Ishikawa (cell line): Measurements from ENCODE around the gene SIGLEC1.

Experiments used
- CEBPB ChIP-seq: IDR thresholded peaks from 2 replicates; pipeline ENCODE4 v1.6.1; 2012
- CREB1 ChIP-seq: IDR thresholded peaks from 2 replicates; pipeline ENCODE4 v1.6.1; 2012; ENCODE audit warnings: low read depth
- EGR1 ChIP-seq: IDR thresholded peaks from 2 replicates; pipeline ENCODE4 v1.6.1; 2012
- EP300 ChIP-seq: IDR thresholded peaks from 2 replicates; pipeline ENCODE4 v1.6.1; 2012; ENCODE audit warnings: borderline replicate concordance
- FOXM1 ChIP-seq: IDR thresholded peaks from 2 replicates; pipeline ENCODE4 v1.6.1; 2012; ENCODE audit warnings: low read depth, borderline replicate concordance
- NFIC ChIP-seq: IDR thresholded peaks from 2 replicates; pipeline ENCODE4 v1.6.1; 2012
- RAD21 ChIP-seq: IDR thresholded peaks from 2 replicates; pipeline ENCODE4 v1.6.1; 2012; ENCODE audit warnings: low read depth
- REST ChIP-seq: IDR thresholded peaks from 2 replicates; pipeline ENCODE4 v1.6.1; 2012; ENCODE audit warnings: low read depth, mild to moderate bottlenecking
- TAF1 ChIP-seq: IDR thresholded peaks from 2 replicates; pipeline ENCODE4 v1.6.1; 2012; ENCODE audit warnings: low read depth, mild to moderate bottlenecking
- TCF12 ChIP-seq: IDR thresholded peaks from 2 replicates; pipeline ENCODE4 v1.6.1; 2012; ENCODE audit warnings: low read depth
- TEAD4 ChIP-seq: IDR thresholded peaks from 2 replicates; pipeline ENCODE4 v1.6.1; 2012
- YY1 ChIP-seq: IDR thresholded peaks from 2 replicates; pipeline ENCODE4 v1.6.1; 2012; ENCODE audit warnings: low read depth
- ZBTB7A ChIP-seq: IDR thresholded peaks from 2 replicates; pipeline ENCODE4 v1.6.1; 2012; ENCODE audit warnings: low read depth
- TF ChIP-seq, protein P1 (sequence below): IDR thresholded peaks from 2 replicates; pipeline ENCODE4 v1.6.1; 2012
- TF ChIP-seq, protein P2 (sequence below): IDR thresholded peaks from 2 replicates; pipeline ENCODE4 v1.6.1; 2012

Gene SIGLEC1

GRCh38 chr20:3741836-3742458 lies 29.5 kb upstream of the SIGLEC1 start:
- TF ChIP-seq FOXM1 (no peak), TCF12 (no peak), CEBPB (no peak), NFIC (no peak), YY1 (no peak), TEAD4 (no peak), RAD21 (no peak), EP300 (no peak), REST (no peak), EGR1 (no peak)
- TF ChIP-seq, protein P1, sequence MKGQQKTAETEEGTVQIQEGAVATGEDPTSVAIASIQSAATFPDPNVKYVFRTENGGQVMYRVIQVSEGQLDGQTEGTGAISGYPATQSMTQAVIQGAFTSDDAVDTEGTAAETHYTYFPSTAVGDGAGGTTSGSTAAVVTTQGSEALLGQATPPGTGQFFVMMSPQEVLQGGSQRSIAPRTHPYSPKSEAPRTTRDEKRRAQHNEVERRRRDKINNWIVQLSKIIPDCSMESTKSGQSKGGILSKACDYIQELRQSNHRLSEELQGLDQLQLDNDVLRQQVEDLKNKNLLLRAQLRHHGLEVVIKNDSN = no peak

DNA sequence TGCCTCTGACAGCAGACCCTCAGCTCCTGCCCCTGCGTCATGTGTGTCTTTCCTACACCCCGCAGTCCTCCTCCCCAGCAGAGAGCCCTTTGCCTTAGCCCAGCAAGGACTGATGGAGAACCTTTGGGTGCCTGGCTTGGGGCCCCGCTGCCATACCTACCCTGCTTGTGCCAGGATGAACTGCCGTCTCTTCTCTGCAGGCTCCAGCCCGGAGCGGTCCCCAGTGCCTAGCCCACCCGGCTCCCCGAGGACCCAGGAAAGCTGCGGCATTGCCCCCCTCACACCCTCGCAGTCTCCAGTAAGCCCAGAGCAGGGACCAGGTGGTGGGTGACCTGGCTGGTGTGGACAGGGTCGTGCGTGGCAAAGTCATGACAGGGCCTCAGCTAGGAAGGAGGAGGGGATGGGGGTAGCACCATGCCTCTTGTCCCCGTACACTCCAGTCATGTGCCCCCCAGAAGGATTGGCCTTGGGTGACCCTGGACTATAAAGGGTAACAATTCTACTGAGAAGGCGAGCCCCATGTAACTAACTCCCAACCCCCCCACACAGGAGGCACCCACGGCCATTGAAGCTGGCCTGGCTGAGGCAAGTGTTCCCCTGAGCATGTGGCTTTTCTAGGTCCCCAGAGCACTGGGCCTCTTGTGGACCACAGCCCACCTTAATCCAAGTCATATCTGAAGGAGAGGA lies 28.4 kb upstream of the SIGLEC1 start:
- TF ChIP-seq CEBPB = no peak
- TF ChIP-seq RAD21 = no peak
- no peak for TF ChIP-seq CREB1
- no peak for TF ChIP-seq ZBTB7A
- TF ChIP-seq TAF1 = no peak
- TF ChIP-seq YY1 = no peak
- TF ChIP-seq TEAD4 = no peak
- TF ChIP-seq EP300 = no peak
- no peak for TF ChIP-seq EGR1
- TF ChIP-seq, protein P1 = no peak

DNA sequence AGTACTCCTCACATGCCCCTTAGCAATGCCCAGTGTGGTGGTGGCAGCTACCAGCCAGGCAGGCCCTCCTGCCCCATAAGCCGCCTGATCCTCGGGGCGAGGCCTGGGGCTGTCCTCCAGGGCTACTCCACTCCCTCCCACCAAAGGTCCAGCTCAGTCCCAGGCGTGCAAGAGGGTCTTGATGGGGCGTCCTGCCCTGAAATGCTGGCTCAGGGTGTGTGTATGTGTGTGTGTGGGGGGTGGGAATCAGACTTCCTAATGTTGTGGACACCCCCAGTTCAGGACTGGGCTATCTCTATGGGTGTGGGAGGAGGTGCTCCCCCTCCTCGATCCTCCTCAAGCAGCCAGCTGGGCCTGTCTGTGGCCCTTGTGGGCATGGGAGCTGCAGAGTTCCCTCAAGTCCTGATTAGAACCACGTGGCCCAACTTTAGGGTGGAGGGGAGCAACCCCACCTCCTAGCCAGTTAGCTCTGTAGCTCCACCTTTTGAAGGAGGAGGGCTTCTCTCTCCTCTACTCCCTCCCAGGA lies 27.6 kb upstream of the SIGLEC1 start:
- TF ChIP-seq NFIC (no peak), TAF1 (no peak), EP300 (no peak), EGR1 (no peak), RAD21 (no peak), CREB1 (no peak), CEBPB (no peak), TCF12 (no peak), FOXM1 (no peak), ZBTB7A (no peak), REST (no peak), YY1 (no peak)
- TF ChIP-seq, protein P2, sequence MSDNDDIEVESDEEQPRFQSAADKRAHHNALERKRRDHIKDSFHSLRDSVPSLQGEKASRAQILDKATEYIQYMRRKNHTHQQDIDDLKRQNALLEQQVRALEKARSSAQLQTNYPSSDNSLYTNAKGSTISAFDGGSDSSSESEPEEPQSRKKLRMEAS = no peak
- TF ChIP-seq, protein P1 = no peak

- TF ChIP-seq TCF12 (no peak), ZBTB7A (no peak), TEAD4 (no peak)
These were observed 26.9 kb upstream of the SIGLEC1 start for GRCh38 chr20:3739054-3739925.
